ENCODE results near the gene CLDND2.

The CLDND2 gene

GRCh38 chr19:51352783-51353360 is 15.9 kb downstream of the CLDND2 start:
- DNase-seq: no peak

GRCh38 chr19:51351266-51351990 is 17.4 kb downstream of the CLDND2 start:
- no peak for DNase-seq

- DNase-seq: no peak
Observed at GRCh38 chr19:51347209-51347928, 21.4 kb downstream of the CLDND2 start.

- no peak for DNase-seq
Observed at GRCh38 chr19:51346742-51347141, 22.1 kb downstream of the CLDND2 start.

- DNase-seq: no peak
Observed at GRCh38 chr19:51345076-51345620, 23.7 kb downstream of the CLDND2 start.

- DNase-seq: no peak
Observed at GRCh38 chr19:51342631-51343569, 25.9 kb downstream of the CLDND2 start.

DNA sequence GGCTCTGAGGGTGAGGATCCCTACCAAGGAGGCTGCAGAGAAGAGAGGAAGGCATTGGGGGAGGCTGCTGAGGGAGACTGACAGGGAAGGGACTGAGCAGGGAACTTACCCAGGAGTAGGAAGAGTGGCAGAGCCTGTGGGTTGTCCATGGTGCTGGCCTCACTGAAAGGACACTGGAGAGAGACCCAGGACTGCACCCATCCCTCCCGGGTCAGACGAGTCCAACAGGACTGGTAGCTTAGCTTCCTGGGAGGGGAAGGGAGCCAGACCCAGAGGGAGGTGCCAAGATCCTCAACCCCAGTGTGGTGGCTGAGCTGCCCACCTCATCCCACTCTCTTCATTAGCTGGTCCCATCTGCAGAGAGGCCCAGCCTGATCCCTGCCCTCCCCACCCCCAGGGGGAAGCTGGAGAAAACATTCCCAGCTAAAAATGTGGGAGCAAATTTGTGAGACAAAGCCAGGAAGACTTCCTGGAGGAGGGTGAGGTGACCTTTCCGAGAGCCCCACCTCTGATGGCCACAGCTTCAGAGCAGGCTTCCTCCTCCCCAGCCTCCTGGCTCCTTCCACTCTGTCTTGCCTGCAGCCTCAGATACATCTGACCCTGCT is 26.7 kb downstream of the CLDND2 start, which contains the start of gene VSIG10L:
Gene VSIG10L (minus strand): TSS at position 164 of the 605 bp plus-strand sequence. CDS start 15 bp downstream, at position 149.
- DNase-seq: no peak

DNA sequence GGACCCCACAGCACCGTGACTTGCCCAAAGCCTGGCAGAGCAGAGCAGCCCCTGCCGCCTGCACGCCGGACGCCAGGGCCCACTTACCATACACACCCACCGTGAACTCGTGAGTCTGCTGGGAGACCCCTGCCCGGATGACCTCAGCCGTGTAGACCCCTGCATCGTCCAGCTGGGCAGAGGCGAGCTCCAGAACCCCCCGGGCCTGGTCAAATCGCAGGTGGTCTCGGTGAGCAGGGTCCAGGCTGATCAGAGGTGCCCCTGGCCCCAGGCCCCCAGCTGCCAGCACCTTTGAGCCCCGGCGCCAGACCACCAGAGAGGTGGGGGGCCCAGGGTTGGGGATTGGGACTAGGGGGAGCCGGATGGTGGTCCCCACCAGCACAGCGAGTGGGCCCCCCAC is 27.7 kb downstream of the CLDND2 start:
- no peak for DNase-seq

DNA sequence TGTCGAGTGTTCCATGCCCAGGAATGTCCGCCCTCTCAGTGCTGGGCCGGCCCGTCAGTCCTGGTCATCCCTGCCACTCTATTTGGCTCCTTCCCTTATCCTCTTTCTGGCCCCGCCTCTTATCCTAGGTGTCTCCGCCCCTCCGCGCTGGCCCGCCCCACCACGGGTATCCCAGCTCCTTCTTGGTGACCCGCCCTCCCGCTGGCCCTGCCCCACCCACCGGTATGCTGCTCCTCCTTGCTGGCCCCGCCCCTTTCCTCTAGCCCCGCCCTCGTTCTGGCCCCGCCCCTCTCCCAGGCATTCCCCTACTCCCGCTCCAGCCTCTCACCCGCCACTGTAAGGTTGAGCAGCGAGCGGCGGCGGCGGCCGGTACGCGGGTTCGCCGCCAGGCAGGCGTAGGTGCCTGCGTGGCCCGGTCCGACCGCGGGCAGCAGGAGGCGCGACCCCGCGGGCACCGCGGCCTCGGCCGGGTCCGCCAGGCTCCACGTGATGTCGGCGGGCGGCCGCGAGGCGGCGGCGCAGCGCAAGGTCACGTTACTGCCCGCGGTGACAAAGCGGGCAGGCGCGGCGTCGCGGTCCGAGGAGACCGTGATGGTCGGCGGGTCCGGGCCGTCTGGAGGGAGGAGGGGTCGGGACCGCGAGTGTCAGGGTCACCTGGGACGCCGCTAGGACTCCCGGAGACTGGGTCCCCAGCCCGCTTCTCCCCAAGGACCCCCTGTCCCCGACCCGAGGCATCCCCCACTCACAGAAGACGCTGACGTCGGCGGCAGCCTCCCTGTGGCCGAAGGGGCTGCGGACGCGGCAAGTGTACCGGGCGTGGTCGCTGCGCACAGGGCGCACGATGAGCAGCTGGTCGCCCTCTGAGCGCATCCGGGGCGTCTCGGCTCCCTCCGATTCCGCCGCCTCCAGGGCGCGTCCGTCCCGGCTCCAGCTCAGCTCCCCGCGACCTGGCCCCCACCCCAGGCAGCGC is 28.8 kb downstream of the CLDND2 start:
- DNase-seq: peak; percentile 96

GRCh38 chr19:51339313-51339686 is 29.5 kb downstream of the CLDND2 start:
- no peak for DNase-seq

DNA sequence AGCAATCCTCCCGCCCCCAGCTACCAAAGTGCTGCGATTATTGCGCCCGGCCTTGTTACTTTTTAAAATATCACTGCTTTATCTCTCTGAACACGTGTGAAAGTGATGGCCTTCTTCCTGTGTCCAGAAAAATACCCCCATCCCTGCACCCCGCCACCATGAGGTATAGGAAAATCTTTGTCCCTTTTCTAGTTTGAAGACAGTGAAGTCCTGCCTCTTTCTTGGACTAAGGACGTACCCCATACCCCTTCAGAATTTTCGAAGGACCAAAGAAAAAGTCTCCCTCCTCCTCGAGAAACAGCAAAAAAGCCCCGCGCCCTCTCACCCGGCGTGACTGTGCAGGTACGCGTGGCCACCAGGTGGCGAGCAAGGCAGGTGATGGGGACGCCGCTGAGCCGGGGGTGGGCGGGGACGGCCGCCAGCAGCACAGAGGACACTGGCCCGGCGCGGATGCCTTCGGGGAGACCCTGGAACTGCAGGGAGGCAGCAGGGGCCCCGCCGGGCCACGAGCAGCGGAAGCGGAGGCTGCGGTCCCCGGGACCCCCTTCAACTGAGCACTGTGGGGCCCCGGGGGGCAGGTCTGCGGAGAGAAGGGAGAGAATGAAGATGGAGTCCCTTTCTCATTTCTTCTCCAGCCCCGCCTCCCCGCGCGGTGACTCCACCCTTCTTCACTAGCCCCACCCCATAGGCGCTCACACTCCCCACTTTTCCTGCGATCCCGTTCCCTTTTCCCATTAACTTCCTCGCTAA is 30.1 kb downstream of the CLDND2 start:
- peak; percentile 68 for DNase-seq

DNA sequence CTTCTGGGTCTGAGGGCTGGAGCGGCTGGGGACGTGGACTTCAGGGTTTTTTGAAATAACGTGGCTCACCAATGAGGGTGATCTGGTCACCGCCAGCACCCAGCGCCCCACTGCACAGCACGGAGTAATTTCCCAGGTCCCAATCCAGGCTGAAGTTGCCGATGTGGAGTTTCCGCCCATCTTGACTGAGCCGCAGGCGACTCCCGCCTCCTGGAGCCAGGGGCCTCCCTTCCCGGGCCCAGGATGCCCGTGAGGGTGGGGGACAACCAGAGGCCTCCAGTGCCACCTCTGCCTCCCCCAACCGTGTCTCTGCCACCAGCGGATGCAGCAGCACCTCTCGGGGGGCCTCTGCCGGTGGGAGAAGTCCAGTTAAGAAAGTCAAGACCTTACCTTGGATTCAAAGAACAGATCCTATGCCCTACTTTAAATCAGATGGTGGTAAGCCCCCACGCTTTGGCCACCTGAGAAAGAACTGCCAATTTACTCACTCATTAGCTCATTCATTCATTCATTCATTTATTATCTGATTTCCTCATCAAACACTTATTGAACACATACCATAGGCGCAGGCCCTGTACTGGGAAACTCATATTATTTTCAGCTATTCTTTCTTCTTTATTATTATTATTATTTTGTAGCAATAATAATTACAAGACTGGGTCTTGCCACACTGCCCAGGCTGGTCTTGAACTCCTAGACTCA is 30.8 kb downstream of the CLDND2 start:
- no peak for DNase-seq

- no peak for DNase-seq
Observed at GRCh38 chr19:51337141-51337860, 31.5 kb downstream of the CLDND2 start.

GRCh38 chr19:51333836-51334460 is 34.9 kb downstream of the CLDND2 start:
- DNase-seq: no peak

- no peak for DNase-seq
Observed at GRCh38 chr19:51331716-51332115, 37.1 kb downstream of the CLDND2 start.

DNA sequence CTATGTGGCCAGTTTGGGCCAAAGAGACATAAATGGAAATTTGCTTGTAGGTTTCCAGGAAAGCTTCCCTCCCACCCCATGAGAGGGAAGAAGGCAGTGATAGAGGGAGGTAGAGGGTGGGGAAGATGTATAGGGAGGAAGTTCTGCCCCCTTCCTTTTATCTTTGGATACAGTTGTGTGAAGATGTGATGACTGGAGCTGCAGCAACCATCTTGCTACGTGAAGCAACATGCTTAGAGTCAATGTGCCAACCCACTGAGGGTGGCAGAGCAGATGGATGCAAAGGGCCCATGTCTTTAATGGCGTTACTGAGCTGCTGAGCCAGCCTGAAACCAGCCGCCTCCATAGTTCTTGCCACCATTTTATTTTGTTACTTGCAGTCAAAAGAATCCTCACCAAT is 37.6 kb downstream of the CLDND2 start:
- DNase-seq: no peak

DNA sequence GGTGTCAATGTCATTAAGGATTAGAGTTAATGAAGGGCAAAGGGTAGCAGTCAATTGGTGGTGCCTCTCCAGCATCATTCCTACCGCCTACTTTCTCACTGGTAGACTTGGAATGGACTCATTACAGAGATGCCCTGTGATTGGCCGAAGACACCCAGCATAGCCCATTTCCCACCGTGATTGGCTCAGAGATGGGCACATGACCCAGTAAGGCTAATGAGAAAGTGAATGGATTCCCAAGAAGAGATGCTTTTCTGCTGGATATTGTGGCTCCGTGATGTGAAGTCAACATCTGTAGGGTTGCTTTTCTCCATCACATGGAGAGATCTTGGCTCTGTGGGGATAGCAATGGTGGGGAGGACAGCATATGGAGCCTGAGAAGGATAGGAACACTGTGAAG is 38.4 kb downstream of the CLDND2 start:
- DNase-seq: no peak

DNA sequence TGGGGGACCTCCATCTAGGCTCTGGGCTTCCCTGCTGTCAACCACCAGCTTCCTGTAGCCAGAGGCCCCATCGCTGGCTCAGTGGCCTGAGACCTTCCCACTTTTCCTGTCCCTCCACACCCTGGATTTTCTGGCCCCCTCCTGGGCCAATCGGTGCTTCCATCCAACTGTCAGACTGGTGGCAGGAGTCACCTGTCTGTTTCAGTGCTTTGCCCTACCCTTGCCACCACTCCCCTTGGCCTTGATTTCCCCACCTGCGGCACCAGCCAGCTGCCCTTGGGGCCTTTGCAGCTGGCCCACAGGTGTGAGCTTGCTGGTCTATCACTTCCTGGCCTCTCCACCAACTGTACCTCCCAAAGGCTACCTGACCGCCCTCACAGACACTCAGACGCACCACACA is 39.4 kb downstream of the CLDND2 start:
- DNase-seq: no peak
